Measurements from ENCODE around the gene SMAP2. TPM values are rescaled to one million over a fixed set of nuclear protein-coding genes. Genes with fewer than 3 reads are reported as not detected.

Gene SMAP2
- total RNA-seq, result 15.6 TPM

DNA sequence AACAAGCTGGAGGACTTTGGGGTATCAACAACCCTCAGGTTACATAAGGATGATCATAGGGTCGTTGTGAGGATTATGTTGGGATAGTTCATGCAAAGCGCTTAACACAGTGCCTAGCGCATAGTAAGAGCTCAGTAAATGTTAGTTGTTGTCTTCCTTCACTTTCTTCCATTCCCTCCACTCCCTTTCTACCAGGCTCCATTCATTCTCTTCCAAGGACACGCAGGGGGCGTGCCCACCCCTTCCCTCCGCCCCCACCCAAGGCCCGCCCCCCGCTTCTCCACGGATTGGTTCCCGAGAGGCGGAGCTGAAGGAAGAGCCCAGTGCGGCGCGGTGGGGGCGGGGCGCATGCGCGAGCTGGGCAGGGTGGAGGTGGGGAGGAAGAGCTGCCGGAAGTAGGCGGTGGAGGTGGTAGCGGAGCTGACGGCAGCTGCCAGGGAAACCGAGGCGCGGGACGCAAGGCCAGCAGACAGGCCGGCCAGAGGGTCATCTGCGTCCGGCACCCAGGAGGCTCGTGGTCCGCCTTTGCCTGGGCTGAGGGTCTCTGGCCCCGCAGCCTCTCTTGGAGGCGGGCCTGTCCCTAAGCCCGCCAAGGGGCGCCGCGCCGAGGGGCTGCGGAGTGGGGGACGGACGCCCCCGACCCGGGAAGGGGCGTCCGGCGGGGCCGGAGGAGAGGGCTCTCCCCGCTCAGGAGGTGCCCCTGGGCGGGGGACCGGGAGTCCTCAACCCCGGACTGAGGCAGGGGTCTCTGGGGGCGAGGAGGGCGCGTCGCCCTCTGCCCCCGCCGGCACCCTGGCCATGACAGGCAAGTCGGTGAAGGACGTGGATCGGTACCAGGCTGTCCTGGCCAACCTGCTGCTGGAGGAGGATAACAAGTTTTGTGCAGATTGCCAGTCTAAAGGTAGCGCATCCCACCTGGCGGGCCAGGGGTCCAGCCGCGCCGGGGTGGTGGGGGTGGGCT lies at the start of gene SMAP2:
TSS of gene SMAP2 (plus strand) at position 405 of the 961 bp plus-strand sequence. CDS start at position 799, 394 bp downstream.

DNA sequence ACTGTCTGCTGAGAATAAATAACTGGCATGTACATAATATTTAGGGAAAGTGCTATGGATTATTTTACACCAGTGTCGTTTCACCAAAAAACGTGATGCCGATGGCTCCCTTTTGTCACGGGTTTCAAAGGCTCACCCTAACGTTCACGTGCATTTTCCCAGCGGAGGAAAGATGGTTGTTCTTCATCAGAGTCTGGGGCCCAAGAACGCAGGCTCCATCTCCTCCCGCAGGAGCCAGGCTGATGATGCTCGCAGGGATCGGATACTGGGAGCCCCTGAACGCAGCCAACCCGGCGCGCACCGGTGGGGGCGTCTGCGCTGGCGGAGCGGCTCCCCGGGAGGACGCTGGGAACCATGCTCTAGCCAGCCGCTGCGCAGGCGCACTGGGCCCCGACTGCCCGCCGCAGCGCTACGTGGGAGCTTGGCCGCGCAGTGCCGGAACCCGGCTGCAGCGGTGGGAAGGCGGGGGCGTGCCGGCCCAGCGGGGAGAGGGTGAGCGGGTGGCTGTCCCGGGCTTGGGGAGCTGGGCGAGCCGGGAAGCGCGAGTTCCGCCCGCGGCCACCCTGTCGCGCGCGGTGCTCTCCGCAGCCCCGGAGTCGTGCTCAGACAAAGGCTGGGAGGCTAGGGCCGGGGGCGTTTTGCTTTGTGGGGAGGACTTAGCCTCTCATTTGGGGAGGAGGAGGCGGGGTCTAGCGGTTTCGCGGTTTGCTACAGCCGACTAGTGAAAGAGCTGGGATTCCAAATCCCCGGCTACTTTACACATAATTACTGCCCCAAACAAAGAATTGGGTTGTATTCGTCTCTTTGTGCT lies 76.4 kb downstream of the SMAP2 start, which contains the start of gene ZFP69B:
TSS of gene ZFP69B (plus strand) at position 793 of the 811 bp plus-strand sequence. CDS start 486 bp downstream, outside the sequence.

Other genes with a start within 250 kb of the SMAP2 start
- gene RLF, start 212.3 kb upstream of the SMAP2 start, total RNA-seq, result 33.2 TPM
- gene TMCO2, start 125.8 kb upstream of the SMAP2 start, total RNA-seq, result not detected
- gene ZMPSTE24, start 115.5 kb upstream of the SMAP2 start, total RNA-seq, result 38.1 TPM
- 18.7 TPM for gene COL9A2, start 56.4 kb upstream of the SMAP2 start, total RNA-seq
- gene ZFP69B, start 76.7 kb downstream of the SMAP2 start, total RNA-seq, result 2.9 TPM
- gene ZFP69, start 103.6 kb downstream of the SMAP2 start, total RNA-seq, result 3.0 TPM
- gene EXO5, start 135.0 kb downstream of the SMAP2 start, total RNA-seq, result 7.4 TPM
- 8.1 TPM for gene ZNF684, start 157.9 kb downstream of the SMAP2 start, total RNA-seq